Measurements from ENCODE around the gene NEK4. TPM values are rescaled to one million over a fixed set of nuclear protein-coding genes. Genes with fewer than 3 reads are reported as not detected.

NEK4 gene
- total and polyA plus RNA-seq, 7 experiments from 2014 or later = 9.0 to 28.4 (median 15.4) TPM

- H3K9me3 ChIP-seq (ENCODE audit: control insufficient read depth in 2 of 3, low read length in 3 of 3) = no peaks in the 10 kb centered on the region
- H3K27me3 Mint-ChIP-seq = peaks cover 0 to 12% (median 0%) of the 10 kb centered on the region in 5 donors
- H3K36me3 Mint-ChIP-seq = peaks cover 0 to 4% (median 0%) of the 10 kb centered on the region in 5 donors
- peaks cover 5 to 16% of the 10 kb centered on the region in 2 donors for H3K4me1 ChIP-seq (ENCODE audit: control insufficient read depth in 2 of 2, insufficient read depth in 2 of 2, low read length in 2 of 2)
- peaks cover 12 to 34% (median 23%) of the 10 kb centered on the region in 7 donors for H3K4me1 Mint-ChIP-seq
- H3K36me3 ChIP-seq (ENCODE audit: control insufficient read depth in 2 of 3, insufficient read depth in 3 of 3, low read length in 3 of 3) = peaks cover 0 to 2% (median under 1%) of the 10 kb centered on the region in 3 experiments
- no peak for ATAC-seq
- intact Hi-C loops (cut with micrococcal nuclease) = loop anchor here (1.0 to 10.0 kb wide), 4 partner anchors 86 to 575 kb away; partner anchors contain the start of genes DCP1A (in 1 of the 2), PBRM1 (in 1 of the 2), SFMBT1 (in 1 of the 2) and STIMATE (in 1 of the 2)
- peaks cover 0 to 2% (median 0%) of the 10 kb centered on the region in 11 donors for H3K9me3 Mint-ChIP-seq
- CTCF ChIA-PET = no interaction called here
- DNase-seq = no peak
- no peaks in the 10 kb centered on the region for H3K27me3 ChIP-seq (ENCODE audit: control insufficient read depth in 2 of 2, insufficient read depth in 2 of 2, low read length in 2 of 2)
- peak overlapping the region; percentile 89 to 97 (median 93) for H3K27ac Mint-ChIP-seq
- peak overlapping the region; percentile 83 to 99 (median 95) for H3K4me3 Mint-ChIP-seq
- H3K4me3 ChIP-seq (ENCODE audit: low read length) = peak overlapping the region; percentile 83
- POLR2A ChIA-PET = interaction anchor here (1.1 to 3.1 kb wide), 5 partner anchors 17 to 275 kb away, joined by 3 to 12 read pairs (median 5); partner anchors contain the start of genes GLT8D1, GNL3, PBRM1 and SFMBT1
- H3K27ac ChIP-seq (ENCODE audit: low read depth, low read length) = peak overlapping the region; percentile 72
These were observed 568 bp upstream of the NEK4 start for GRCh38 chr3:52771334-52771681.

GRCh38 chr3:52769786-52770455 is 819 bp downstream of the NEK4 start:
- Histone ChIP-seq H3K9me3 (ENCODE audit: control insufficient read depth in 2 of 3, low read length in 3 of 3) (no peaks in the 10 kb centered on the region), H3K4me3 (ENCODE audit: low read length) (peak overlapping the region; percentile 83), H3K4me1 (ENCODE audit: control insufficient read depth in 2 of 2, insufficient read depth in 2 of 2, low read length in 2 of 2) (peaks cover 5 to 16% of the 10 kb centered on the region in 2 donors), H3K27me3 (ENCODE audit: control insufficient read depth in 2 of 2, insufficient read depth in 2 of 2, low read length in 2 of 2) (no peaks in the 10 kb centered on the region), H3K27ac (ENCODE audit: low read depth, low read length) (peak overlapping the region; percentile 72), H3K36me3 (ENCODE audit: control insufficient read depth in 2 of 3, insufficient read depth in 3 of 3, low read length in 3 of 3) (peaks cover 0 to 13% (median 6%) of the 10 kb centered on the region in 3 experiments)
- POLR2A ChIA-PET = interaction anchor here (0.6 to 3.1 kb wide), 5 partner anchors 16 to 493 kb away, joined by 3 to 12 read pairs (median 3); partner anchors contain the start of genes GLT8D1, SPCS1 and UQCC5
- CTCF ChIA-PET = no interaction called here
- peak in 1 of 9 donors; percentile 1 for DNase-seq
- peak overlapping the region; percentile 83 to 99 (median 95) for H3K4me3 Mint-ChIP-seq
- H3K27ac Mint-ChIP-seq = peak overlapping the region; percentile 33 to 89 (median 77)
- H3K9me3 Mint-ChIP-seq = peaks cover 0 to 2% (median 0%) of the 10 kb centered on the region in 11 donors
- H3K36me3 Mint-ChIP-seq = peaks cover 0 to 8% (median 5%) of the 10 kb centered on the region in 5 donors
- peaks cover 0 to 12% (median 0%) of the 10 kb centered on the region in 5 donors for H3K27me3 Mint-ChIP-seq
- intact Hi-C loops (cut with micrococcal nuclease) = loop anchor here (1.0 to 10.0 kb wide), 8 partner anchors 64 to 577 kb away; partner anchors contain the start of genes SFMBT1 (in 2 of the 2), SPCS1 (in 2 of the 2), STIMATE (in 2 of the 2) and DCP1A (in 1 of the 2)
- no peak for ATAC-seq
- peaks cover 12 to 34% (median 23%) of the 10 kb centered on the region in 7 donors for H3K4me1 Mint-ChIP-seq

GRCh38 chr3:52763466-52763865 is 7.3 kb downstream of the NEK4 start:
- Mint-ChIP-seq H3K9me3 (no peaks in the 10 kb centered on the region), H3K27ac (no peak overlapping the region), H3K36me3 (peaks cover 4 to 43% (median 17%) of the 10 kb centered on the region in 5 donors), H3K4me1 (peaks cover 0 to 9% (median 0%) of the 10 kb centered on the region in 7 donors), H3K27me3 (no peaks in the 10 kb centered on the region), H3K4me3 (no peak overlapping the region)
- intact Hi-C loops (cut with micrococcal nuclease) = no loop called here
- H3K36me3 ChIP-seq (ENCODE audit: control insufficient read depth in 2 of 3, insufficient read depth in 3 of 3, low read length in 3 of 3) = peaks cover 0 to 43% (median 11%) of the 10 kb centered on the region in 3 experiments
- no peaks in the 10 kb centered on the region for H3K27me3 ChIP-seq (ENCODE audit: control insufficient read depth in 2 of 2, insufficient read depth in 2 of 2, low read length in 2 of 2)
- no peak for DNase-seq
- ChIA-PET CTCF (no interaction called here), POLR2A (no interaction called here)
- ATAC-seq = no peak
- H3K27ac ChIP-seq (ENCODE audit: low read depth, low read length) = no peak overlapping the region
- no peak overlapping the region for H3K4me3 ChIP-seq (ENCODE audit: low read length)
- no peaks in the 10 kb centered on the region for H3K4me1 ChIP-seq (ENCODE audit: control insufficient read depth in 2 of 2, insufficient read depth in 2 of 2, low read length in 2 of 2)
- no peaks in the 10 kb centered on the region for H3K9me3 ChIP-seq (ENCODE audit: control insufficient read depth in 2 of 3, low read length in 3 of 3)

GRCh38 chr3:52756141-52756540 is 14.6 kb downstream of the NEK4 start:
- intact Hi-C loops (cut with micrococcal nuclease) = loop anchor here in 1 of 2 donors (5.0 kb wide), 1 partner anchor 316 kb away; no protein-coding TSS in a partner anchor
- H3K27ac Mint-ChIP-seq = no peak overlapping the region
- peaks cover 13 to 60% (median 31%) of the 10 kb centered on the region in 5 donors for H3K36me3 Mint-ChIP-seq
- no peak for ATAC-seq
- H3K27me3 Mint-ChIP-seq = no peaks in the 10 kb centered on the region
- no peak for DNase-seq
- POLR2A ChIA-PET = interaction anchor here (0.6 kb wide), 1 partner anchor 59 kb away, joined by 3 read pairs; no protein-coding TSS in a partner anchor
- Histone ChIP-seq H3K9me3 (ENCODE audit: control insufficient read depth in 2 of 3, low read length in 3 of 3) (no peaks in the 10 kb centered on the region), H3K4me1 (ENCODE audit: control insufficient read depth in 2 of 2, insufficient read depth in 2 of 2, low read length in 2 of 2) (no peaks in the 10 kb centered on the region), H3K27ac (ENCODE audit: low read depth, low read length) (no peak overlapping the region), H3K4me3 (ENCODE audit: low read length) (no peak overlapping the region), H3K36me3 (ENCODE audit: control insufficient read depth in 2 of 3, insufficient read depth in 3 of 3, low read length in 3 of 3) (peaks cover 0 to 49% (median 8%) of the 10 kb centered on the region in 3 experiments), H3K27me3 (ENCODE audit: control insufficient read depth in 2 of 2, insufficient read depth in 2 of 2, low read length in 2 of 2) (no peaks in the 10 kb centered on the region)
- CTCF ChIA-PET = no interaction called here
- no peaks in the 10 kb centered on the region for H3K9me3 Mint-ChIP-seq
- H3K4me3 Mint-ChIP-seq = no peak overlapping the region
- H3K4me1 Mint-ChIP-seq = peaks cover 0 to 5% (median 0%) of the 10 kb centered on the region in 7 donors

- Histone ChIP-seq H3K27ac (ENCODE audit: low read depth, low read length) (no peak overlapping the region), H3K36me3 (ENCODE audit: control insufficient read depth in 2 of 3, insufficient read depth in 3 of 3, low read length in 3 of 3) (peaks cover 8 to 56% (median 9%) of the 10 kb centered on the region in 3 experiments), H3K4me3 (ENCODE audit: low read length) (no peak overlapping the region), H3K9me3 (ENCODE audit: control insufficient read depth in 2 of 3, low read length in 3 of 3) (no peaks in the 10 kb centered on the region), H3K4me1 (ENCODE audit: control insufficient read depth in 2 of 2, insufficient read depth in 2 of 2, low read length in 2 of 2) (no peaks in the 10 kb centered on the region), H3K27me3 (ENCODE audit: control insufficient read depth in 2 of 2, insufficient read depth in 2 of 2, low read length in 2 of 2) (no peaks in the 10 kb centered on the region)
- intact Hi-C loops (cut with micrococcal nuclease) = no loop called here
- Mint-ChIP-seq H3K4me1 (peaks cover 0 to 5% (median 0%) of the 10 kb centered on the region in 7 donors), H3K36me3 (peaks cover 9 to 58% (median 29%) of the 10 kb centered on the region in 5 donors), H3K9me3 (no peaks in the 10 kb centered on the region), H3K27ac (no peak overlapping the region), H3K27me3 (no peaks in the 10 kb centered on the region), H3K4me3 (no peak overlapping the region)
- no peak for ATAC-seq
- ChIA-PET CTCF (no interaction called here), POLR2A (interaction anchor here (0.8 kb wide), 1 partner anchor 16 kb away, joined by 3 read pairs; the partner anchor contains the start of gene NEK4)
- DNase-seq = no peak
These were observed 16.4 kb downstream of the NEK4 start for GRCh38 chr3:52754373-52754772.

GRCh38 chr3:52752045-52752660 is 18.6 kb downstream of the NEK4 start:
- Mint-ChIP-seq H3K4me3 (no peak overlapping the region), H3K4me1 (peaks cover 0 to 5% (median 0%) of the 10 kb centered on the region in 7 donors), H3K27me3 (no peaks in the 10 kb centered on the region), H3K36me3 (peaks cover 7 to 51% (median 26%) of the 10 kb centered on the region in 5 donors), H3K9me3 (no peaks in the 10 kb centered on the region), H3K27ac (no peak overlapping the region)
- Histone ChIP-seq H3K4me3 (ENCODE audit: low read length) (no peak overlapping the region), H3K9me3 (ENCODE audit: control insufficient read depth in 2 of 3, low read length in 3 of 3) (no peaks in the 10 kb centered on the region), H3K27ac (ENCODE audit: low read depth, low read length) (no peak overlapping the region), H3K4me1 (ENCODE audit: control insufficient read depth in 2 of 2, insufficient read depth in 2 of 2, low read length in 2 of 2) (no peaks in the 10 kb centered on the region), H3K36me3 (ENCODE audit: control insufficient read depth in 2 of 3, insufficient read depth in 3 of 3, low read length in 3 of 3) (peaks cover 8 to 63% (median 9%) of the 10 kb centered on the region in 3 experiments), H3K27me3 (ENCODE audit: control insufficient read depth in 2 of 2, insufficient read depth in 2 of 2, low read length in 2 of 2) (no peaks in the 10 kb centered on the region)
- no peak for DNase-seq
- intact Hi-C loops (cut with micrococcal nuclease) = no loop called here
- no peak for ATAC-seq
- ChIA-PET POLR2A (no interaction called here), CTCF (no interaction called here)

Data from naive thymus-derived CD4-positive, alpha-beta T cell (primary cell).